Measurements from ENCODE around the gene MOV10L1.

Gene MOV10L1

GRCh38 chr22:50091092-50091768 lies 1.4 kb downstream of the MOV10L1 start:
- no peaks in the 10 kb centered on the region for H3K9me3 ChIP-seq (replicated peaks; ENCODE audit: insufficient read depth, low read length)
- DNase-seq = no peak
- peaks cover 55% of the 10 kb centered on the region for H3K27me3 ChIP-seq (replicated peaks; ENCODE audit: insufficient read depth, low read length)

GRCh38 chr22:50092342-50092741 lies 2.5 kb downstream of the MOV10L1 start:
- H3K4me2 ChIP-seq (ENCODE audit: low read depth, low read length) = no peak overlapping the region
- H3K27ac ChIP-seq (ENCODE audit: low read length) = no peak overlapping the region
- no peak overlapping the region for H3K4me3 ChIP-seq (ENCODE audit: low read length)
- TF ChIP-seq EZH2 (optimal IDR thresholded peaks at IDR 0.05; ENCODE audit: low read depth, low read length) (no peak), CTCF (IDR thresholded peaks at IDR 0.05; ENCODE audit: low read length) (no peak), EZH2phosphoT487 (IDR thresholded peaks at IDR 0.05; ENCODE audit: low read length) (no peak)
- no peaks in the 10 kb centered on the region for H3K4me1 ChIP-seq (ENCODE audit: low read length)
- H3K36me3 ChIP-seq (replicated peaks; ENCODE audit: insufficient read depth, low read length) = no peaks in the 10 kb centered on the region
- no peak overlapping the region for H2AFZ ChIP-seq (ENCODE audit: low read length)
- H4K20me1 ChIP-seq (ENCODE audit: insufficient read depth, low read length) = no peaks in the 10 kb centered on the region
- no peaks in the 10 kb centered on the region for H3K79me2 ChIP-seq (ENCODE audit: low read length)
- no peak for DNase-seq
- peaks cover 55% of the 10 kb centered on the region for H3K27me3 ChIP-seq (replicated peaks; ENCODE audit: insufficient read depth, low read length)
- H3K9ac ChIP-seq (ENCODE audit: low read length) = no peak overlapping the region
- H3K9me3 ChIP-seq (replicated peaks; ENCODE audit: insufficient read depth, low read length) = no peaks in the 10 kb centered on the region
- H3K9me2 ChIP-seq (replicated peaks; ENCODE audit: insufficient read depth, low read length) = no peaks in the 10 kb centered on the region
- no peaks in the 10 kb centered on the region for H3F3A ChIP-seq (ENCODE audit: insufficient read depth, low read length)

More at GRCh38 chr22:50091092-50091768, 1.4 kb downstream of the MOV10L1 start:
- no peak overlapping the region for H2AFZ ChIP-seq (ENCODE audit: low read length)
- no peaks in the 10 kb centered on the region for H3K4me1 ChIP-seq (ENCODE audit: low read length)
- H3K9me2 ChIP-seq (replicated peaks; ENCODE audit: insufficient read depth, low read length) = no peaks in the 10 kb centered on the region
- no peaks in the 10 kb centered on the region for H3F3A ChIP-seq (ENCODE audit: insufficient read depth, low read length)
- H3K36me3 ChIP-seq (replicated peaks; ENCODE audit: insufficient read depth, low read length) = no peaks in the 10 kb centered on the region
- no peak overlapping the region for H3K9ac ChIP-seq (ENCODE audit: low read length)
- H3K4me2 ChIP-seq (ENCODE audit: low read depth, low read length) = no peak overlapping the region
- H3K79me2 ChIP-seq (ENCODE audit: low read length) = no peaks in the 10 kb centered on the region
- TF ChIP-seq EZH2phosphoT487 (IDR thresholded peaks at IDR 0.05; ENCODE audit: low read length) (no peak), CTCF (IDR thresholded peaks at IDR 0.05; ENCODE audit: low read length) (no peak), EZH2 (optimal IDR thresholded peaks at IDR 0.05; ENCODE audit: low read depth, low read length) (no peak)
- no peak overlapping the region for H3K4me3 ChIP-seq (ENCODE audit: low read length)
- H3K27ac ChIP-seq (ENCODE audit: low read length) = no peak overlapping the region
- H4K20me1 ChIP-seq (ENCODE audit: insufficient read depth, low read length) = no peaks in the 10 kb centered on the region

GRCh38 chr22:50098052-50098451 lies 8.2 kb downstream of the MOV10L1 start:
- Histone ChIP-seq H3K4me2 (ENCODE audit: low read depth, low read length) (no peak overlapping the region), H3K4me1 (ENCODE audit: low read length) (peaks cover 7% of the 10 kb centered on the region; the same call in 1 of the 2 replicates), H3K4me3 (ENCODE audit: low read length) (no peak overlapping the region), H3K79me2 (ENCODE audit: low read length) (no peaks in the 10 kb centered on the region), H3K27ac (ENCODE audit: low read length) (no peak overlapping the region), H2AFZ (ENCODE audit: low read length) (no peak overlapping the region), H4K20me1 (ENCODE audit: insufficient read depth, low read length) (no peaks in the 10 kb centered on the region), H3K36me3 (replicated peaks; ENCODE audit: insufficient read depth, low read length) (no peaks in the 10 kb centered on the region), H3F3A (ENCODE audit: insufficient read depth, low read length) (peaks cover 7% of the 10 kb centered on the region; the same call in 1 of the 2 replicates), H3K9me2 (replicated peaks; ENCODE audit: insufficient read depth, low read length) (no peaks in the 10 kb centered on the region), H3K27me3 (replicated peaks; ENCODE audit: insufficient read depth, low read length) (peaks cover 16% of the 10 kb centered on the region; the same call in 1 of the 2 replicates), H3K9me3 (replicated peaks; ENCODE audit: insufficient read depth, low read length) (no peaks in the 10 kb centered on the region), H3K9ac (ENCODE audit: low read length) (no peak overlapping the region)
- no peak for DNase-seq
- TF ChIP-seq EZH2 (optimal IDR thresholded peaks at IDR 0.05; ENCODE audit: low read depth, low read length) (no peak), CTCF (IDR thresholded peaks at IDR 0.05; ENCODE audit: low read length) (no peak), EZH2phosphoT487 (IDR thresholded peaks at IDR 0.05; ENCODE audit: low read length) (no peak)

All from MM.1S (cell line).